SU-DHL-6 (cell line): ENCODE results near the gene SGSM1.

ENCODE experiments used
- H2AFZ ChIP-seq: fragments of 200-600 bp; sonication (generic); 2 replicates; pipeline ENCODE4 v1.6.1; 2014; ENCODE audit warnings: low read depth, mild to moderate bottlenecking, moderate library complexity, mixed read lengths, antibody characterized with exemption, low read length; ENCODE audit not compliant: severe bottlenecking
- H3F3A ChIP-seq: fragments of 200-600 bp; shearing (Covaris generic); 2 replicates; pipeline ENCODE4 v1.6.0; 2016; ENCODE audit warnings: antibody characterized with exemption, mild to moderate bottlenecking; ENCODE audit not compliant: insufficient read depth
- H3K27ac ChIP-seq: fragments of 200-600 bp; sonication (generic); 2 replicates; pipeline ENCODE4 v1.5.1; 2016; ENCODE audit warnings: low read depth, mild to moderate bottlenecking, low read length, moderate library complexity, mixed read lengths
- H3K27me3 ChIP-seq: fragments of 200-600 bp; sonication (generic), shearing (Covaris generic); 2 replicates; pipeline ENCODE4 v1.6.0; 2014; ENCODE audit warnings: mild to moderate bottlenecking, low read length
- H3K36me3 ChIP-seq: fragments of 200-600 bp; sonication (generic); 2 replicates; pipeline ENCODE4 v1.6.1; 2014; ENCODE audit warnings: mild to moderate bottlenecking, low read length, mixed read lengths
- H3K4me2 ChIP-seq: fragments of 300-600, 200-600 bp; shearing (Covaris generic), sonication (generic); 2 replicates; pipeline ENCODE4 v1.6.0; 2014; ENCODE audit warnings: low read length, low read depth, mild to moderate bottlenecking; ENCODE audit not compliant: poor library complexity, severe bottlenecking
- H3K4me3 ChIP-seq: fragments of 200-600 bp; sonication (generic); 2 replicates; pipeline ENCODE4 v1.5.1; 2014; ENCODE audit warnings: antibody characterized with exemption, low read length, mild to moderate bottlenecking, mixed read lengths; ENCODE audit not compliant: insufficient read depth, poor library complexity, severe bottlenecking
- H3K79me2 ChIP-seq: fragments of 200-600 bp; sonication (generic); 2 replicates; pipeline ENCODE4 v1.6.1; 2014; ENCODE audit warnings: mild to moderate bottlenecking, low read length, moderate library complexity; ENCODE audit not compliant: insufficient read depth
- H3K9ac ChIP-seq: fragments of 200-600 bp; sonication (generic); 2 replicates; pipeline ENCODE4 v1.7.0; 2014; ENCODE audit warnings: mild to moderate bottlenecking, low read length
- H3K9me2 ChIP-seq: fragments of 200-600 bp; sonication (generic); replicated peaks from 2 replicates; pipeline ENCODE4 v1.6.1; 2014; ENCODE audit warnings: low read length; ENCODE audit not compliant: insufficient read depth
- H3K9me3 ChIP-seq: fragments of 200-600 bp; sonication (generic); 2 replicates; pipeline ENCODE4 v1.6.1; 2014; ENCODE audit warnings: low read length, mixed read lengths; ENCODE audit not compliant: insufficient read depth
- H4K20me1 ChIP-seq: fragments of 200-600 bp; sonication (generic); 2 replicates; pipeline ENCODE4 v1.6.1; 2014; ENCODE audit warnings: low read depth, mild to moderate bottlenecking, antibody characterized with exemption, low read length, moderate library complexity, mixed read lengths
- EZH2phosphoT487 ChIP-seq: fragments of 200-600 bp; sonication (generic), shearing (Covaris generic); conservative IDR thresholded peaks from 2 replicates; pipeline ENCODE4 v1.6.1; 2018; ENCODE audit warnings: mild to moderate bottlenecking, antibody characterized with exemption, low read length, moderate library complexity, mixed read lengths
- TF ChIP-seq, protein P1 (sequence below): fragments of 200-600 bp; sonication (generic); IDR thresholded peaks from one replicate; pipeline ENCODE4 v1.5.1; 2017; ENCODE audit warnings: antibody characterized with exemption, mild to moderate bottlenecking, low read length, moderate library complexity; ENCODE audit not compliant: insufficient read depth, poor library complexity, severe bottlenecking

The SGSM1 gene

GRCh38 chr22:24760708-24761306, 45.2 kb upstream of the SGSM1 start:
- Histone ChIP-seq H4K20me1 (no peaks in the 10 kb centered on the region), H3F3A (no peaks in the 10 kb centered on the region), H2AFZ (no peak overlapping the region), H3K36me3 (no peaks in the 10 kb centered on the region), H3K9ac (no peak overlapping the region), H3K4me2 (no peak overlapping the region), H3K27ac (no peak overlapping the region), H3K79me2 (no peaks in the 10 kb centered on the region), H3K9me3 (no peaks in the 10 kb centered on the region), H3K4me3 (no peak overlapping the region), H3K9me2 (no peaks in the 10 kb centered on the region), H3K27me3 (no peaks in the 10 kb centered on the region)
- TF ChIP-seq EZH2phosphoT487: no peak
- TF ChIP-seq, protein P1, sequence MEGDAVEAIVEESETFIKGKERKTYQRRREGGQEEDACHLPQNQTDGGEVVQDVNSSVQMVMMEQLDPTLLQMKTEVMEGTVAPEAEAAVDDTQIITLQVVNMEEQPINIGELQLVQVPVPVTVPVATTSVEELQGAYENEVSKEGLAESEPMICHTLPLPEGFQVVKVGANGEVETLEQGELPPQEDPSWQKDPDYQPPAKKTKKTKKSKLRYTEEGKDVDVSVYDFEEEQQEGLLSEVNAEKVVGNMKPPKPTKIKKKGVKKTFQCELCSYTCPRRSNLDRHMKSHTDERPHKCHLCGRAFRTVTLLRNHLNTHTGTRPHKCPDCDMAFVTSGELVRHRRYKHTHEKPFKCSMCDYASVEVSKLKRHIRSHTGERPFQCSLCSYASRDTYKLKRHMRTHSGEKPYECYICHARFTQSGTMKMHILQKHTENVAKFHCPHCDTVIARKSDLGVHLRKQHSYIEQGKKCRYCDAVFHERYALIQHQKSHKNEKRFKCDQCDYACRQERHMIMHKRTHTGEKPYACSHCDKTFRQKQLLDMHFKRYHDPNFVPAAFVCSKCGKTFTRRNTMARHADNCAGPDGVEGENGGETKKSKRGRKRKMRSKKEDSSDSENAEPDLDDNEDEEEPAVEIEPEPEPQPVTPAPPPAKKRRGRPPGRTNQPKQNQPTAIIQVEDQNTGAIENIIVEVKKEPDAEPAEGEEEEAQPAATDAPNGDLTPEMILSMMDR: no peak

GRCh38 chr22:24761888-24762675, 43.9 kb upstream of the SGSM1 start:
- no peak overlapping the region for H3K4me3 ChIP-seq
- no peaks in the 10 kb centered on the region for H3K27me3 ChIP-seq
- TF ChIP-seq EZH2phosphoT487: no peak

GRCh38 chr22:24763872-24764485, 42.0 kb upstream of the SGSM1 start:
- Histone ChIP-seq H3K9me3 (no peaks in the 10 kb centered on the region), H3K27ac (no peak overlapping the region), H3F3A (no peaks in the 10 kb centered on the region), H3K9me2 (no peaks in the 10 kb centered on the region), H3K27me3 (no peaks in the 10 kb centered on the region), H4K20me1 (no peaks in the 10 kb centered on the region), H3K36me3 (no peaks in the 10 kb centered on the region), H2AFZ (no peak overlapping the region), H3K4me2 (no peak overlapping the region), H3K9ac (no peak overlapping the region), H3K79me2 (no peaks in the 10 kb centered on the region), H3K4me3 (no peak overlapping the region)
- TF ChIP-seq, protein P1: no peak
- TF ChIP-seq EZH2phosphoT487: no peak

More at GRCh38 chr22:24761888-24762675, 43.9 kb upstream of the SGSM1 start:
- Histone ChIP-seq H3K79me2 (no peaks in the 10 kb centered on the region), H3F3A (no peaks in the 10 kb centered on the region), H3K4me2 (no peak overlapping the region), H3K9me2 (no peaks in the 10 kb centered on the region), H3K36me3 (no peaks in the 10 kb centered on the region), H3K27ac (no peak overlapping the region), H3K9ac (no peak overlapping the region), H3K9me3 (no peaks in the 10 kb centered on the region), H2AFZ (no peak overlapping the region), H4K20me1 (no peaks in the 10 kb centered on the region)

- H3K9me3 ChIP-seq: no peaks in the 10 kb centered on the region
- TF ChIP-seq, protein P1: no peak
- no peak for TF ChIP-seq EZH2phosphoT487
- no peak overlapping the region for H3K27ac ChIP-seq
- H2AFZ ChIP-seq: no peak overlapping the region
- no peak overlapping the region for H3K9ac ChIP-seq
- no peak overlapping the region for H3K4me3 ChIP-seq
- H3K36me3 ChIP-seq: no peaks in the 10 kb centered on the region
- H3K4me2 ChIP-seq: no peak overlapping the region
- H3F3A ChIP-seq: no peaks in the 10 kb centered on the region
- H3K9me2 ChIP-seq: no peaks in the 10 kb centered on the region
- H3K27me3 ChIP-seq: no peaks in the 10 kb centered on the region
- no peaks in the 10 kb centered on the region for H3K79me2 ChIP-seq
- no peaks in the 10 kb centered on the region for H4K20me1 ChIP-seq
These were observed 40.8 kb upstream of the SGSM1 start for GRCh38 chr22:24765166-24765565.
